K562 (cell line): ENCODE results near the gene TP53RK. TPM values are rescaled to one million over a fixed set of nuclear protein-coding genes. Genes with fewer than 3 reads are reported as not detected.

Source experiments
- ATAC-seq: fragments of 200-7000 bp; cut with Tn5 transposase; 3 replicates; pipeline ENCODE4 v1.9.1; 2020; ENCODE audit warnings: moderate library complexity
- BruUV-seq: library from RNA; stranded (reverse); fragments of 400-500 nt; replicated peaks from 2 replicates; lab custom pipeline; 2021; lab: Mats Ljungman, UMichigan
- CTCF ChIA-PET: fragments of 300-600 bp; formaldehyde crosslinking; extraction: SDS; loops from one replicate; lab custom pipeline; 2021; ENCODE audit warnings: low intra/inter-chr PET ratio; lab: Yijun Ruan, JAX
- POLR2A ChIA-PET: fragments of 300-600, 350-650 bp; sonication (Branson Sonifier 250); formaldehyde crosslinking; extraction: SDS; loops from one replicate; lab custom pipeline; 2021; ENCODE audit warnings: antibody characterized with exemption, inconsistent platforms; lab: Yijun Ruan, JAX
- DNase-seq, 4 experiments: peaks; one replicate each; pipeline versions ENCODE4 v3.0.0 to v3.0.0-alpha.2; 2011 to 2018; ENCODE audit warnings: low spot score in 3 of 4, mixed read lengths in 3 of 4; ENCODE audit errors: extremely low read depth in 1 of 4
- FAIRE-seq: peaks from 2 replicates; lab custom pipeline; 2011; peaks lifted over from hg19 to GRCh38; lab: Jason Lieb, UNC
- H2AFZ ChIP-seq: 2 replicates; pipeline ENCODE4 v1.6.0; 2011; ENCODE audit warnings: low read depth, low read length, control low read depth, inconsistent platforms
- H3K27ac ChIP-seq: fragments of 200-600 bp; 3 replicates; pipeline ENCODE4 v1.8.0; 2011; ENCODE audit warnings: low read depth, mild to moderate bottlenecking, control low read depth, inconsistent platforms, low read length, moderate library complexity, mixed read lengths; ENCODE audit errors: extremely low read depth
- H3K27me3 ChIP-seq, 2 experiments: fragments of 300-600 bp in 1 of 2; 2 replicates in 1 of 2; 3 replicates in 1 of 2; pipeline versions ENCODE4 v1.6.0 to v1.8.0; 2011; ENCODE audit warnings: inconsistent platforms in 2 of 2, low read length in 2 of 2, mild to moderate bottlenecking in 1 of 2, mixed read lengths in 1 of 2, moderate library complexity in 1 of 2; ENCODE audit not compliant: control insufficient read depth in 2 of 2, insufficient read depth in 2 of 2
- H3K36me3 ChIP-seq: fragments of 300-600 bp; 3 replicates; pipeline ENCODE4 v1.8.0; 2011; ENCODE audit warnings: mild to moderate bottlenecking, low read length, inconsistent platforms; ENCODE audit not compliant: control insufficient read depth, insufficient read depth
- H3K4me1 ChIP-seq, 2 experiments: fragments of 200-600 bp in 1 of 2; replicated peaks in 1 of 2; 2 replicates in 1 of 2; 3 replicates in 1 of 2; pipeline versions ENCODE4 v1.5.1 to v1.8.0; 2011; ENCODE audit warnings: inconsistent platforms in 2 of 2, low read length in 2 of 2, mild to moderate bottlenecking in 1 of 2, mixed read lengths in 1 of 2, moderate library complexity in 1 of 2; ENCODE audit not compliant: control insufficient read depth in 2 of 2, insufficient read depth in 2 of 2
- H3K4me2 ChIP-seq: 2 replicates; pipeline ENCODE4 v1.6.1; 2011; ENCODE audit warnings: low read length, control low read depth, inconsistent platforms, mixed read lengths; ENCODE audit not compliant: insufficient read depth
- H3K4me3 ChIP-seq: fragments of 200-600 bp; sonication (generic), shearing (Covaris generic); 2 replicates; pipeline ENCODE4 v1.5.1; 2016; ENCODE audit warnings: control low read depth, inconsistent platforms
- H3K79me2 ChIP-seq: fragments of 200-600 bp; 3 replicates; pipeline ENCODE4 v1.8.0; 2011; ENCODE audit warnings: low read length, inconsistent platforms; ENCODE audit not compliant: control insufficient read depth, insufficient read depth
- H3K9ac ChIP-seq, 2 experiments: 2 replicates each; pipeline versions ENCODE4 v1.6.0 to v1.6.1; 2011; ENCODE audit warnings: low read depth in 2 of 2, low read length in 2 of 2, control low read depth in 1 of 2, inconsistent platforms in 1 of 2, mild to moderate bottlenecking in 1 of 2, mixed read lengths in 1 of 2; ENCODE audit not compliant: insufficient read depth in 1 of 2
- H3K9me1 ChIP-seq: one replicate; pipeline ENCODE4 v1.6.0; 2011; ENCODE audit warnings: inconsistent platforms, mild to moderate bottlenecking, low read length, moderate library complexity; ENCODE audit not compliant: control insufficient read depth, insufficient read depth
- H3K9me3 ChIP-seq: replicated peaks from 2 replicates; pipeline ENCODE4 v1.5.1; 2011; ENCODE audit warnings: low read depth, low read length, inconsistent platforms; ENCODE audit not compliant: control insufficient read depth, insufficient read depth
- H4K20me1 ChIP-seq: replicated peaks from 2 replicates; pipeline ENCODE4 v1.6.1; 2011; ENCODE audit warnings: low read length, inconsistent platforms, mixed read lengths; ENCODE audit not compliant: control insufficient read depth, insufficient read depth
- ARNT ChIP-seq, 2 experiments: fragments of 450-650 bp; IDR thresholded peaks; 2 replicates each; pipeline ENCODE4 v1.6.1; 2016; ENCODE audit warnings: mild to moderate bottlenecking in 1 of 2
- CHD2 ChIP-seq: IDR thresholded peaks from 2 replicates; pipeline ENCODE4 v1.6.1; 2011; ENCODE audit warnings: low read depth, low read length
- ERF ChIP-seq: fragments of 450-650 bp; formaldehyde crosslinking; IDR thresholded peaks from 2 replicates; pipeline ENCODE4 v1.4.0; 2020; ENCODE audit warnings: mild to moderate bottlenecking, mixed read lengths
- ESRRA ChIP-seq: fragments of 450-650 bp; IDR thresholded peaks from 2 replicates; pipeline ENCODE4 v1.6.1; 2014; ENCODE audit warnings: low read depth, mild to moderate bottlenecking, moderate library complexity, borderline replicate concordance
- GABPA ChIP-seq: fragments of 200-800 bp; sonication (Bioruptor generic); conservative IDR thresholded peaks from 2 replicates; pipeline ENCODE4 v1.6.1; 2016; ENCODE audit warnings: low read depth, missing genetic modification characterization, missing compliant biosample characterization
- HDAC3 ChIP-seq: fragments of 450-650 bp; IDR thresholded peaks from 2 replicates; pipeline ENCODE4 v1.6.1; 2018; ENCODE audit warnings: borderline replicate concordance, mild to moderate bottlenecking, moderate library complexity; ENCODE audit not compliant: partially characterized antibody
- HDGF ChIP-seq: fragments of 450-650 bp; IDR thresholded peaks from 2 replicates; pipeline ENCODE4 v1.6.1; 2016
- KAT2B ChIP-seq: IDR thresholded peaks from one replicate; pipeline ENCODE4 v1.6.1; 2012; ENCODE audit warnings: low read depth, mild to moderate bottlenecking, control low read depth, inconsistent platforms, low read length, moderate library complexity
- POLR2AphosphoS5 ChIP-seq: IDR thresholded peaks from 2 replicates; pipeline ENCODE4 v1.6.1; 2011; ENCODE audit warnings: mild to moderate bottlenecking, low read depth, low read length, moderate library complexity; ENCODE audit not compliant: control insufficient read depth, insufficient read depth
- POU5F1 ChIP-seq: fragments of 150-350 bp; IDR thresholded peaks from 2 replicates; pipeline ENCODE4 v1.6.1; 2014; ENCODE audit warnings: borderline replicate concordance, low read length, low read depth, mild to moderate bottlenecking; ENCODE audit not compliant: partially characterized antibody
- RHOXF2B ChIP-seq: fragments of 250-450 bp; sonication (Bioruptor Pico); conservative IDR thresholded peaks from 2 replicates; pipeline ENCODE4 v1.5.1; 2021
- SMARCC2 ChIP-seq: fragments of 450-650 bp; IDR thresholded peaks from 2 replicates; pipeline ENCODE4 v1.6.1; 2017; ENCODE audit warnings: antibody characterized with exemption, moderate library complexity, mild to moderate bottlenecking, low read depth
- TAF1 ChIP-seq: IDR thresholded peaks from 2 replicates; pipeline ENCODE4 v1.6.1; 2011; ENCODE audit warnings: mild to moderate bottlenecking, low read length, moderate library complexity; ENCODE audit not compliant: insufficient read depth, control insufficient read depth, severe bottlenecking; ENCODE audit errors: extremely low read depth
- ZC3H11A ChIP-seq: IDR thresholded peaks from 2 replicates; pipeline ENCODE4 v1.6.1; 2012; ENCODE audit warnings: low read depth, low read length, improper control_type of control experiment
- ZNF121 ChIP-seq: sonication (generic); formaldehyde crosslinking; conservative IDR thresholded peaks from 2 replicates; pipeline ENCODE4 v1.8.0; 2022; ENCODE audit warnings: missing genetic modification reagents
- ZNF347 ChIP-seq: fragments of 450-650 bp; formaldehyde crosslinking; IDR thresholded peaks from 2 replicates; pipeline ENCODE4 v1.4.0; 2020; ENCODE audit warnings: low read depth, mild to moderate bottlenecking, moderate library complexity
- ZNF561 ChIP-seq: fragments of 450-650 bp; formaldehyde crosslinking; conservative IDR thresholded peaks from 2 replicates; pipeline ENCODE4 v1.4.0; 2020; ENCODE audit warnings: mild to moderate bottlenecking, moderate library complexity
- ZNF695 ChIP-seq: fragments of 450-650 bp; formaldehyde crosslinking; IDR thresholded peaks from 2 replicates; pipeline ENCODE4 v1.4.0; 2020; ENCODE audit warnings: mild to moderate bottlenecking, moderate library complexity
- WGBS: fragments of 100-300 bp; shearing (Covaris generic); methylation state at CpG from one replicate; pipeline ENCODE4 v1.1.6; 2016; ENCODE audit warnings: low coverage, mixed read lengths; ENCODE audit not compliant: insufficient coverage; ENCODE audit errors: missing lambda C conversion rate; 5-methylcytosine and 5-hydroxymethylcytosine counted together
- in situ Hi-C: fragments of 300-500 bp; cut with MboI; formaldehyde crosslinking; loops from 4 replicates; pipeline ENCODE4 v1.15.0; 2018; ENCODE audit warnings: inconsistent platforms, mixed read lengths
- intact Hi-C: fragments of 100-400 bp; cut with micrococcal nuclease; formaldehyde crosslinking; loops from 2 replicates; pipeline ENCODE4 v1.14.2; 2022
- polyA plus RNA-seq, 8 experiments: library from polyadenylated mRNA; depleted of rRNA in 4 of 8; stranded (reverse) in 5 of 8; unstranded in 3 of 8; fragments of >200 nt; fragmentation: Nextera tagmentation in 2 of 8; fragmentation: Illumina TruSeq in 1 of 8; extraction: Ambion mirVana in 2 of 8; extraction: Trizol in 1 of 8; gene quantifications; 2 replicates each; pipeline versions ENCODE4 v1.2.1 to v1.2.3, GENCODE V29; 2011 to 2014; ENCODE audit warnings: inconsistent platforms in 1 of 8, missing spikeins in 1 of 8
- total RNA-seq, 7 experiments: library from RNA; depleted of rRNA in 6 of 7; stranded (reverse); fragments of >200 nt in 6 of 7; fragmentation: Illumina TruSeq in 2 of 7; extraction: Trizol in 2 of 7; gene quantifications; 2 replicates each; pipeline versions ENCODE4 v1.2.1 to v1.2.3, GENCODE V29; 2011 to 2021; ENCODE audit warnings: low replicate concordance in 1 of 7
- TF ChIP-seq, protein P1 (sequence below): fragments of 450-650 bp; IDR thresholded peaks from 2 replicates; pipeline ENCODE4 v1.6.1; 2017; ENCODE audit warnings: antibody characterized with exemption, mild to moderate bottlenecking

Gene TP53RK
- total and polyA plus RNA-seq, 9 of the 15 experiments (the other 6 are each of a cell fraction or from before 2014, with no cell fraction given): 2.9 to 43.5 (median 17.2) TPM

DNA sequence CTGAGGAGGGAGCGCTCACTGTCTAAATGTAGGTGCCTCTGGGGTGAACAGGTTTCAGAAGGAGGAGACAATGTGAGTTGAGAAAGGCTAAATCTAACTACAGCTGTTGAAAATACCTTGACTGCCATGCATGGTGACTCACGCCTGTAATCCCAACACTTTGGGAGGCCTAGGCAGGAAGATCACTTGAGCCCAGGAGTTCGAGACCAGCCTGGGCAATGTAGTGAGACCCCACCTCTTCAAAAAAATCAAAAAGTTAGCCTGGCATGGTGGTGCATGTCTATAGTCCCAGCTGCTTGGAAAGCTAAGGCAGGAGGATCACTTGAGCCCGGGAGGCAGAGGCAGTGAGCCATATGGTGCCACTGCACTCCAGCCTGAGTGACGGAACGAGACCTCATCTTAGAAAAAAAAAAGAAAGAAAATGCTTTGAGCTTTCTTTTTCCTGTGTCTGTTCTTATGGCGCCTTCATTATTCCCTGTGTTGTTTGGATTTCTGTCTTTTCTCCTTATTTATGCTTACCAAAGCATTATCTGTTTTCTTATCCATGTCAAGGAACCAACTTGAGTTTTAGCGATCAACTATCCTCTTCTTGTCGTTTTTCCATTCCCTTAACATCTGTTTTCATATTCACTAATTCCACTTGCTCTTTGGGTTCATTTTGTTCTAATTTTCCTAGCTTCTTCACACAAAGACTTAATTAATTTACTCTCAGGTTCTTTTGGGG lies 28.7 kb upstream of the TP53RK start (continued):
- TF ChIP-seq KAT2B (no peak), CHD2 (no peak), ZNF347 (CRISPR knock-in tag) (no peak), ZNF561 (no peak), ZC3H11A (no peak), HDAC3 (no peak), ZNF121 (CRISPR knock-in tag) (peak; percentile 68), ARNT (IDR thresholded peaks at IDR 0.05) (no peak), SMARCC2 (no peak), POLR2AphosphoS5 (no peak)

- CTCF ChIA-PET: no interaction called here
- in situ Hi-C loops: no loop called here
- TF ChIP-seq TAF1 (no peak), ESRRA (no peak), POU5F1 (no peak), RHOXF2B (no peak), HDGF (no peak), ERF (CRISPR knock-in tag) (no peak), ZNF695 (CRISPR knock-in tag) (no peak), GABPA (tag) (no peak)
- TF ChIP-seq, protein P1, sequence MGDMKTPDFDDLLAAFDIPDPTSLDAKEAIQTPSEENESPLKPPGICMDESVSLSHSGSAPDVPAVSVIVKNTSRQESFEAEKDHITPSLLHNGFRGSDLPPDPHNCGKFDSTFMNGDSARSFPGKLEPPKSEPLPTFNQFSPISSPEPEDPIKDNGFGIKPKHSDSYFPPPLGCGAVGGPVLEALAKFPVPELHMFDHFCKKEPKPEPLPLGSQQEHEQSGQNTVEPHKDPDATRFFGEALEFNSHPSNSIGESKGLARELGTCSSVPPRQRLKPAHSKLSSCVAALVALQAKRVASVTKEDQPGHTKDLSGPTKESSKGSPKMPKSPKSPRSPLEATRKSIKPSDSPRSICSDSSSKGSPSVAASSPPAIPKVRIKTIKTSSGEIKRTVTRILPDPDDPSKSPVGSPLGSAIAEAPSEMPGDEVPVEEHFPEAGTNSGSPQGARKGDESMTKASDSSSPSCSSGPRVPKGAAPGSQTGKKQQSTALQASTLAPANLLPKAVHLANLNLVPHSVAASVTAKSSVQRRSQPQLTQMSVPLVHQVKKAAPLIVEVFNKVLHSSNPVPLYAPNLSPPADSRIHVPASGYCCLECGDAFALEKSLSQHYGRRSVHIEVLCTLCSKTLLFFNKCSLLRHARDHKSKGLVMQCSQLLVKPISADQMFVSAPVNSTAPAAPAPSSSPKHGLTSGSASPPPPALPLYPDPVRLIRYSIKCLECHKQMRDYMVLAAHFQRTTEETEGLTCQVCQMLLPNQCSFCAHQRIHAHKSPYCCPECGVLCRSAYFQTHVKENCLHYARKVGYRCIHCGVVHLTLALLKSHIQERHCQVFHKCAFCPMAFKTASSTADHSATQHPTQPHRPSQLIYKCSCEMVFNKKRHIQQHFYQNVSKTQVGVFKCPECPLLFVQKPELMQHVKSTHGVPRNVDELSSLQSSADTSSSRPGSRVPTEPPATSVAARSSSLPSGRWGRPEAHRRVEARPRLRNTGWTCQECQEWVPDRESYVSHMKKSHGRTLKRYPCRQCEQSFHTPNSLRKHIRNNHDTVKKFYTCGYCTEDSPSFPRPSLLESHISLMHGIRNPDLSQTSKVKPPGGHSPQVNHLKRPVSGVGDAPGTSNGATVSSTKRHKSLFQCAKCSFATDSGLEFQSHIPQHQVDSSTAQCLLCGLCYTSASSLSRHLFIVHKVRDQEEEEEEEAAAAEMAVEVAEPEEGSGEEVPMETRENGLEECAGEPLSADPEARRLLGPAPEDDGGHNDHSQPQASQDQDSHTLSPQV: no peak
Observed at GRCh38 chr20:46715292-46715756, 26.1 kb upstream of the TP53RK start.

More at GRCh38 chr20:46715292-46715756, 26.1 kb upstream of the TP53RK start:
- Histone ChIP-seq H3K4me2 (no peak overlapping the region), H3K9ac (no peak overlapping the region), H3K36me3 (no peaks in the 10 kb centered on the region), H4K20me1 (no peaks in the 10 kb centered on the region; the same call in 1 of the 2 replicates), H3K27me3 (peaks cover 0 to 22% of the 10 kb centered on the region in 2 experiments; a peak in 2 of 5 replicates), H3K4me1 (no peaks in the 10 kb centered on the region), H3K79me2 (no peaks in the 10 kb centered on the region), H3K27ac (no peak overlapping the region), H3K9me3 (no peaks in the 10 kb centered on the region), H2AFZ (no peak overlapping the region), H3K4me3 (no peak overlapping the region), H3K9me1 (no peaks in the 10 kb centered on the region)
- DNase-seq (no peak), ATAC-seq (no peak), FAIRE-seq (no peak)
- BruUV-seq: no TSS peak
- intact Hi-C loops: no loop called here
- POLR2A ChIA-PET: interaction anchor here (1.0 kb wide), 1 partner anchor 36 kb away, joined by 3 read pairs; no protein-coding TSS in a partner anchor
- 0% methylated on average over 4 of the region's 4 CpGs for WGBS
